HEK293 (cell line): Measurements from ENCODE around the gene ADCYAP1R1.

Source experiments
- BCL11B ChIP-seq: fragments of 450-650 bp; formaldehyde crosslinking; IDR thresholded peaks from 2 replicates; pipeline ENCODE4 v1.5.1; 2016; ENCODE audit warnings: low read depth, missing biosample characterization, missing genetic modification characterization
- ZNF274 ChIP-seq, 2 experiments: fragments of 200-500 bp in 1 of 2; fragments of 450-650 bp in 1 of 2; sonication (Bioruptor generic) in 1 of 2; formaldehyde crosslinking in 1 of 2; IDR thresholded peaks; 2 replicates each; pipeline versions ENCODE4 v1.5.1 to v1.6.1; 2014 to 2016; ENCODE audit warnings: borderline replicate concordance in 1 of 2, inconsistent platforms in 1 of 2, low read length in 1 of 2, missing biosample characterization in 1 of 2, missing genetic modification characterization in 1 of 2
- ZNF416 ChIP-seq: fragments of 450-650 bp; formaldehyde crosslinking; IDR thresholded peaks from 2 replicates; pipeline ENCODE4 v1.5.1; 2016; ENCODE audit warnings: missing biosample characterization, missing genetic modification characterization
- ZNF423 ChIP-seq: fragments of 450-650 bp; formaldehyde crosslinking; IDR thresholded peaks from 2 replicates; pipeline ENCODE4 v1.5.1; 2016; ENCODE audit warnings: missing biosample characterization, missing genetic modification characterization
- ZNF624 ChIP-seq: fragments of 450-650 bp; formaldehyde crosslinking; IDR thresholded peaks from 2 replicates; pipeline ENCODE4 v1.5.1; 2017; ENCODE audit warnings: missing biosample characterization, missing genetic modification characterization
- TF ChIP-seq, protein P1 (sequence below): fragments of 450-650 bp; formaldehyde crosslinking; IDR thresholded peaks from 2 replicates; pipeline ENCODE4 v1.5.1; 2016; ENCODE audit warnings: missing biosample characterization, missing genetic modification characterization

DNA sequence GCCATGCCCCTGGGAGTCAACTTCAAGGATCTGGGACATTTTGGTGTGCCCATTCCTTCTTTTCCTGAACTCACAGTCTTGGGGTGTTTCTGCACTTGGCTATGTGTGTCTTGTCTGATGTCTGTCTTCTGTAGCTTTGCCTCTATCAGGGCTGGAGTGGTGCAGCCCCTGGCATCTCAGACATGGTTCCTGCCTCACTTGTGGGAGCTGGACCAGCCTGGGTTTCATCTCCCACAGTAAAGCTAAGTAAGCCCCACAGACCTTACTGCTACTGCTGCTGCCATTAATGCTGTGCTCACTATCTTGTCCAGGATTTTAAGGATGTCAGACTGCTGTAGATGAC, 59.0 kb downstream of the ADCYAP1R1 start:
- TF ChIP-seq BCL11B (tag by site-specific recombination) (no peak), ZNF416 (tag by site-specific recombination) (no peak), ZNF624 (no peak), ZNF274 (IDR thresholded peaks at IDR 0.05; ENCODE audit: low read length) (no peak), ZNF274 (tag by site-specific recombination; IDR thresholded peaks at IDR 0.05; ENCODE audit: borderline replicate concordance) (no peak), ZNF423 (no peak)
- TF ChIP-seq, protein P1, sequence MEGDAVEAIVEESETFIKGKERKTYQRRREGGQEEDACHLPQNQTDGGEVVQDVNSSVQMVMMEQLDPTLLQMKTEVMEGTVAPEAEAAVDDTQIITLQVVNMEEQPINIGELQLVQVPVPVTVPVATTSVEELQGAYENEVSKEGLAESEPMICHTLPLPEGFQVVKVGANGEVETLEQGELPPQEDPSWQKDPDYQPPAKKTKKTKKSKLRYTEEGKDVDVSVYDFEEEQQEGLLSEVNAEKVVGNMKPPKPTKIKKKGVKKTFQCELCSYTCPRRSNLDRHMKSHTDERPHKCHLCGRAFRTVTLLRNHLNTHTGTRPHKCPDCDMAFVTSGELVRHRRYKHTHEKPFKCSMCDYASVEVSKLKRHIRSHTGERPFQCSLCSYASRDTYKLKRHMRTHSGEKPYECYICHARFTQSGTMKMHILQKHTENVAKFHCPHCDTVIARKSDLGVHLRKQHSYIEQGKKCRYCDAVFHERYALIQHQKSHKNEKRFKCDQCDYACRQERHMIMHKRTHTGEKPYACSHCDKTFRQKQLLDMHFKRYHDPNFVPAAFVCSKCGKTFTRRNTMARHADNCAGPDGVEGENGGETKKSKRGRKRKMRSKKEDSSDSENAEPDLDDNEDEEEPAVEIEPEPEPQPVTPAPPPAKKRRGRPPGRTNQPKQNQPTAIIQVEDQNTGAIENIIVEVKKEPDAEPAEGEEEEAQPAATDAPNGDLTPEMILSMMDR (tag by site-specific recombination): no peak
